Body of pancreas (tissue), 4 donors: ENCODE measurements around the gene C1orf87. TPM values are rescaled to one million over a fixed set of nuclear protein-coding genes. Genes with fewer than 3 reads are reported as not detected.

Experiments used
- ATAC-seq: fragments of 150-250 bp; one replicate; pipeline ENCODE4 v1.9.1; 2016
- DNase-seq, 4 donors: peaks; one replicate each; pipeline ENCODE4 v3.0.0-alpha.2; 2019
- H3K27ac ChIP-seq, 4 donors: fragments of 200-600 bp; sonication (generic); 1 replicate in 3 of 4; 2 replicates in 1 of 4; pipeline versions ENCODE4 v1.5.1 to v1.6.1; 2016 to 2019; ENCODE audit warnings: mild to moderate bottlenecking in 1 of 4, mixed read lengths in 1 of 4, moderate library complexity in 1 of 4
- H3K27me3 ChIP-seq, 2 donors: fragments of 200-600 bp; sonication (generic); one replicate each; pipeline ENCODE4 v1.6.0; 2016; ENCODE audit warnings: mild to moderate bottlenecking in 1 of 2
- H3K36me3 ChIP-seq, 2 donors: fragments of 200-600 bp; sonication (generic); replicated peaks in 1 of 2; 2 replicates each; pipeline ENCODE4 v1.5.1; 2016; ENCODE audit warnings: low read depth in 2 of 2; ENCODE audit not compliant: insufficient read depth in 1 of 2
- H3K4me1 ChIP-seq: fragments of 200-600 bp; sonication (generic); one replicate; pipeline ENCODE4 v1.6.0; 2016
- H3K4me3 ChIP-seq, 2 donors: fragments of 200-600 bp; sonication (generic); 1 replicate in 1 of 2; 2 replicates in 1 of 2; pipeline ENCODE4 v1.5.1; 2016 to 2019
- H3K9me3 ChIP-seq, 3 donors: fragments of 200-600 bp; sonication (generic); 1 replicate in 2 of 3; 2 replicates in 1 of 3; pipeline ENCODE4 v1.5.1; 2016
- POLR2A ChIP-seq, 3 donors: fragments of 450-650 bp; IDR thresholded peaks; one replicate each; pipeline ENCODE4 v1.6.1; 2016; ENCODE audit warnings: antibody characterized with exemption in 3 of 3, mild to moderate bottlenecking in 2 of 3
- WGBS, 2 donors: methylation state at CpG; one replicate each; pipeline ENCODE4 v1.1.5; 2017; 5-methylcytosine and 5-hydroxymethylcytosine counted together
- intact Hi-C: fragments of 100-400 bp; cut with DNase I; formaldehyde crosslinking; loops from one replicate; pipeline ENCODE4 v1.15.1; 2023
- total RNA-seq, 2 donors: library from RNA; depleted of rRNA; stranded (reverse); fragments of >200 nt; gene quantifications; one replicate each; pipeline ENCODE4 v1.1.0, GENCODE V29; 2016
- TF ChIP-seq, protein P1 (sequence below), 7 experiments: fragments of 450-650 bp in 4 of 7; fragments of 200-600 bp in 3 of 7; sonication (generic) in 3 of 7; IDR thresholded peaks; one replicate each; pipeline ENCODE4 v1.5.1; 2016 to 2019; ENCODE audit warnings: antibody characterized with exemption in 7 of 7

C1orf87 gene
- total RNA-seq, 2 donors from 2014 or later, result not detected

DNA sequence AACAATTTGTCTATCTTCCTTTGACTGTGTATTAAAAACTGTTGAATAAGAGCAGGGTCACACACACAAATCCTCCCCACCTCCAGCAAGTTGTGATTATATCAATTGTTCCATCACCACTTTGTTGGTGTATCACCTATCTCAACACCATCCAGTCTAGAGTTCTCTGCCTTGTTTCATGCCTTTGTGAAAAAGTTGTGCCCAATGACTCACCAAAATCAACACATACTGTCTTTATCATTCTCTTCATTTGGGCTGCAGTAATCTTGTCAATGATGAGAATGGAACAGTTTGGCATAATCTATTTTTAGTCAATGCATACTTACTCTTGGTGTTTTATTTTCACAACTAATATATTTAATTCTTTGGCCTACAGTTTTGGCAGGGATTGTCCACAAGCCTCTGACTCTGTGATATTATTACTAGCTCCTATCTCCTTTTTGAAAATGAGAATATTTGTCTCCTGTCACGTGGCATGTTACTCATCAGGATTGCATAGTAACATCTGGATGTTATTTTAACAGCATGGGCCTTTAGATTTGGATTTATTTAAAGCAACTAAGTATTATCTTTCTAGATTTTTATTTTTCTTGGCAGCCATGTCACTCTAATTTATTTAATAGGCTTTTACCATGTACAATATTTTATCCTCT, 5.1 kb downstream of the C1orf87 start:
- no peak overlapping the region for H3K27ac ChIP-seq
- TF ChIP-seq POLR2A (IDR thresholded peaks at IDR 0.05), result no peak
- TF ChIP-seq, protein P1, sequence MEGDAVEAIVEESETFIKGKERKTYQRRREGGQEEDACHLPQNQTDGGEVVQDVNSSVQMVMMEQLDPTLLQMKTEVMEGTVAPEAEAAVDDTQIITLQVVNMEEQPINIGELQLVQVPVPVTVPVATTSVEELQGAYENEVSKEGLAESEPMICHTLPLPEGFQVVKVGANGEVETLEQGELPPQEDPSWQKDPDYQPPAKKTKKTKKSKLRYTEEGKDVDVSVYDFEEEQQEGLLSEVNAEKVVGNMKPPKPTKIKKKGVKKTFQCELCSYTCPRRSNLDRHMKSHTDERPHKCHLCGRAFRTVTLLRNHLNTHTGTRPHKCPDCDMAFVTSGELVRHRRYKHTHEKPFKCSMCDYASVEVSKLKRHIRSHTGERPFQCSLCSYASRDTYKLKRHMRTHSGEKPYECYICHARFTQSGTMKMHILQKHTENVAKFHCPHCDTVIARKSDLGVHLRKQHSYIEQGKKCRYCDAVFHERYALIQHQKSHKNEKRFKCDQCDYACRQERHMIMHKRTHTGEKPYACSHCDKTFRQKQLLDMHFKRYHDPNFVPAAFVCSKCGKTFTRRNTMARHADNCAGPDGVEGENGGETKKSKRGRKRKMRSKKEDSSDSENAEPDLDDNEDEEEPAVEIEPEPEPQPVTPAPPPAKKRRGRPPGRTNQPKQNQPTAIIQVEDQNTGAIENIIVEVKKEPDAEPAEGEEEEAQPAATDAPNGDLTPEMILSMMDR (IDR thresholded peaks at IDR 0.05), result no peak
- DNase-seq (no peak), ATAC-seq (no peak)
- no peak overlapping the region for H3K4me3 ChIP-seq
- H3K36me3 ChIP-seq, result no peaks in the 10 kb centered on the region
- H3K9me3 ChIP-seq, result no peaks in the 10 kb centered on the region
- WGBS, 2 donors, result 80% methylated on average over 1 of the region's 1 CpG
- peaks cover 2% of the 10 kb centered on the region for H3K4me1 ChIP-seq
- peaks cover 0 to 4% of the 10 kb centered on the region in 2 donors for H3K27me3 ChIP-seq
- intact Hi-C loops, result no loop called here

DNA sequence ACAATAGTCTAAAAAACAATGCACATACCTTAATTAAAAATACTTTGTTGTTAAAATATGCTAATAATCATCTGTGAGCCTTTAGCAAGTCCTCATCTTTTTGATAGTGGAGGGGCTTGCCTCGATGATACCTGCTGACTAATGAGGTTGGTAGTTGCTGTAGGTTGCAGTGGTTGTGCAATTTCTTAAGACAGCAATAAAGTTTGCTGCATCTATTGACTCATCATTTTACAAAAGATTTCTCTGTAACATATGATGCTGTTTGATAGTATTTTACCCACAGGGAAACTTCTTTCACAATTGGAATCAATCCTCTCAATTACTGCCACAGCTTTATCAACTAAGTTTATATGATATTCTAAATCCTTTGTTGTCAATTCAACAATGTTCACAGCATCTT, 7.6 kb downstream of the C1orf87 start:
- Histone ChIP-seq H3K36me3 (no peaks in the 10 kb centered on the region), H3K9me3 (no peaks in the 10 kb centered on the region), H3K4me3 (no peak overlapping the region), H3K27ac (no peak overlapping the region), H3K27me3 (no peaks in the 10 kb centered on the region), H3K4me1 (no peaks in the 10 kb centered on the region)
- no peak for ATAC-seq
- no peak for DNase-seq
- intact Hi-C loops, result no loop called here
- TF ChIP-seq POLR2A (IDR thresholded peaks at IDR 0.05), result no peak
- TF ChIP-seq, protein P1 (IDR thresholded peaks at IDR 0.05), result no peak
- WGBS, 2 donors, result 52 to 72% methylated on average over 1 of the region's 1 CpG

DNA sequence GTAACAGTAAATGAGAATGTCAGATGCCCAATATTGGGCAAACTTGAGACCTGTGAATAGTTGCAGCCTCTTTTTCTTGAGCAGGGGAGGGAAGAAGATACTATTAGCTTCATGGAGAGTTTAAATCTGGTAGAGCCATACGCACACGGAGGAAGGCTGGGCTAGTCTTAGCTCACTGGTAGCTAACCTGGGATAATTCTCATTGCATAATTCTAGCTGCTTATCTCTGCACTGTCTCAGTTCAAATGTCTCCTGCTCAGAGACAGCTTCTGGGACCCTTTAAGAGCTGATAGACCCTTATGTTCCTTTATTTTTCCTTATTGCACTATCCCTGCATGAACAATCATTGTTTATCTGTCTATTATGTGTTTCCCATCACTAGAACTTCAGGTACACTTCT, 8.4 kb downstream of the C1orf87 start:
- 82 to 86% methylated on average over 2 of the region's 2 CpGs for WGBS, 2 donors
- Histone ChIP-seq H3K4me1 (no peaks in the 10 kb centered on the region), H3K36me3 (no peaks in the 10 kb centered on the region), H3K9me3 (no peaks in the 10 kb centered on the region), H3K27ac (no peak overlapping the region), H3K4me3 (no peak overlapping the region), H3K27me3 (no peaks in the 10 kb centered on the region)
- ATAC-seq, result no peak
- intact Hi-C loops, result no loop called here
- no peak for DNase-seq
- TF ChIP-seq, protein P1 (IDR thresholded peaks at IDR 0.05), result no peak
- TF ChIP-seq POLR2A (IDR thresholded peaks at IDR 0.05), result no peak

DNA sequence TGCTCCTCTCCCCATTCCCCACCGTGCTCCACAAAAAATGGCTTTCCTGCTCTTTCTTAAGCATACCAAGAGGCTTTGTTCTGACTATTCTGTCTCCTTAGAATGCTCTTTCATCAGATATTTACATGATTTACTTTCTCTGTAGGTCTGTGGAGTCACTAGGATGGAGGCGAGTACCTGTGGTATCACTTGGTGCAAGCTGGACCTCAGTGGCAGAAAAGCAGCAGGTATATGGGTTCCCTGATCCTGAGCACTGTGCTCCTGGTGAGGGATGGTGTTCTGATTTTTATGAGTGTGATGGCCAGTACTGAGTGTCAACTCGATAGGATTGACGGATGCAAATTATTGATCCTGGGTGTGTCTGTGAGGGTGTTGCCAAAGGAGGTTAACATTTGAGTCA, 10.0 kb downstream of the C1orf87 start:
- H3K36me3 ChIP-seq, result no peaks in the 10 kb centered on the region
- TF ChIP-seq POLR2A (IDR thresholded peaks at IDR 0.05), result no peak
- TF ChIP-seq, protein P1 (IDR thresholded peaks at IDR 0.05), result no peak
- DNase-seq, result no peak
- WGBS, 2 donors, result 87 to 93% methylated on average over 4 of the region's 4 CpGs
- intact Hi-C loops, result no loop called here
- H3K27me3 ChIP-seq, result no peaks in the 10 kb centered on the region
- no peaks in the 10 kb centered on the region for H3K9me3 ChIP-seq
- H3K27ac ChIP-seq, result no peak overlapping the region
- ATAC-seq, result no peak
- no peaks in the 10 kb centered on the region for H3K4me1 ChIP-seq
- no peak overlapping the region for H3K4me3 ChIP-seq

DNA sequence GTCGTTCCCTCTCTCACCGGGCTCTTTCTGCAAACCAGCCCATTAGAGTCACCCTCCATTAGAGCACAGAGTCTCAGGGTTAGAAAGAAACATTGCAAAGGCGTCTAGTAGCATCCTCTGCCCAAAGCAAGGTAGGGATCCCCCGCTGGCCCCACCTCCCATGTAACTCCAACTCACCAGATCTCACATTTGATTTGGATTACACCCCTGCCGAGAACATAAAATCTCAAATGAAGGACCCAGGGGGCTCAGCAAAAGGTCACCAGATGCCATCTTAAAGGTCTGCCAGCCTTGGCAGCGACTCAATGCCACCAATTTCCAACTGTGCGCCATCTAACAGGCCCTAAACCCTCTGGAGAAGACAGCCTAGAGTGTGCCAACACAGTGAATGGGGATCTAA, 14.1 kb downstream of the C1orf87 start:
- Histone ChIP-seq H3K4me1 (no peaks in the 10 kb centered on the region), H3K27ac (no peak overlapping the region), H3K27me3 (no peaks in the 10 kb centered on the region), H3K9me3 (no peaks in the 10 kb centered on the region), H3K36me3 (no peaks in the 10 kb centered on the region), H3K4me3 (no peak overlapping the region)
- ATAC-seq (no peak), DNase-seq (no peak)
- intact Hi-C loops, result no loop called here
- WGBS, 2 donors, result 76 to 83% methylated on average over 7 of the region's 7 CpGs
- no peak for TF ChIP-seq POLR2A (IDR thresholded peaks at IDR 0.05)
- TF ChIP-seq, protein P1 (IDR thresholded peaks at IDR 0.05), result no peak
